H1 (cell line): ENCODE results near the gene GAN. TPM values are rescaled to one million over a fixed set of nuclear protein-coding genes. Genes with fewer than 3 reads are reported as not detected.

ENCODE experiments used
- CTCF ChIA-PET: fragments of 300-600 bp; sonication (Branson Sonifier 250); formaldehyde crosslinking; loops from one replicate; lab custom pipeline; 2021; ENCODE audit not compliant: partially characterized antibody; lab: Charles Lee
- POLR2A ChIA-PET: fragments of 300-600 bp; sonication (Branson Sonifier 250); formaldehyde crosslinking; loops from one replicate; lab custom pipeline; 2021; ENCODE audit warnings: inconsistent platforms; ENCODE audit not compliant: partially characterized antibody; lab: Charles Lee
- DNase-seq, 2 experiments: peaks; one replicate each; pipeline versions ENCODE4 v3.0.0 to v3.0.0-alpha.2; 2010 to 2022; ENCODE audit warnings: low spot score in 2 of 2, low read depth in 1 of 2, mixed read lengths in 1 of 2
- FAIRE-seq: peaks from 2 replicates; lab custom pipeline; 2011; peaks lifted over from hg19 to GRCh38; lab: Jason Lieb, UNC
- H2AFZ ChIP-seq: 2 replicates; pipeline ENCODE4 v1.8.1; 2012; ENCODE audit warnings: low read length, inconsistent platforms
- H2AK5ac ChIP-seq: 2 replicates; pipeline ENCODE4 v1.6.1; 2013; ENCODE audit warnings: low read depth, low read length
- H2BK120ac ChIP-seq: replicated peaks from 2 replicates; pipeline ENCODE3; 2013; ENCODE audit warnings: low read depth, low read length, inconsistent platforms
- H2BK12ac ChIP-seq: 2 replicates; pipeline ENCODE4 v1.6.1; 2013; ENCODE audit warnings: low read depth, low read length
- H2BK15ac ChIP-seq: 2 replicates; pipeline ENCODE4 v1.6.1; 2013; ENCODE audit warnings: low read length
- H2BK20ac ChIP-seq: 2 replicates; pipeline ENCODE4 v1.6.1; 2013; ENCODE audit warnings: low read length
- H2BK5ac ChIP-seq: 2 replicates; pipeline ENCODE4 v1.6.1; 2013; ENCODE audit warnings: low read depth, low read length
- H3K14ac ChIP-seq: 2 replicates; pipeline ENCODE4 v1.6.1; 2013; ENCODE audit warnings: inconsistent platforms; ENCODE audit not compliant: insufficient read length
- H3K18ac ChIP-seq: 2 replicates; pipeline ENCODE4 v1.6.1; 2013; ENCODE audit warnings: low read length; ENCODE audit errors: extremely low read depth
- H3K23ac ChIP-seq: 2 replicates; pipeline ENCODE4 v1.6.1; 2013; ENCODE audit warnings: inconsistent platforms; ENCODE audit not compliant: insufficient read length
- H3K23me2 ChIP-seq: 2 replicates; pipeline ENCODE4 v1.6.1; 2013; ENCODE audit warnings: low read depth, low read length
- H3K27ac ChIP-seq: 2 replicates; pipeline ENCODE4 v1.6.1; 2011; ENCODE audit warnings: low read depth, low read length, inconsistent platforms
- H3K27me3 ChIP-seq, 4 experiments: replicated peaks in 1 of 4; 1 replicate in 1 of 4; 2 replicates in 3 of 4; pipeline versions ENCODE4 v1.6.1 to v1.8.1; 2011 to 2013; ENCODE audit warnings: low read length in 3 of 4, mild to moderate bottlenecking in 3 of 4, inconsistent platforms in 2 of 4, mixed read lengths in 2 of 4, moderate library complexity in 1 of 4; ENCODE audit not compliant: control insufficient read depth in 3 of 4, insufficient read depth in 3 of 4; ENCODE audit errors: extremely low read depth in 1 of 4
- H3K36me3 ChIP-seq, 4 experiments: 2 replicates each; pipeline versions ENCODE4 v1.6.1 to v1.8.1; 2011 to 2013; ENCODE audit warnings: mild to moderate bottlenecking in 4 of 4, low read length in 3 of 4, moderate library complexity in 2 of 4, control low read depth in 1 of 4, inconsistent platforms in 1 of 4; ENCODE audit not compliant: insufficient read depth in 4 of 4, control insufficient read depth in 2 of 4
- H3K4ac ChIP-seq: replicated peaks from 2 replicates; pipeline ENCODE3; 2013; ENCODE audit warnings: low read length, low read depth, mixed read lengths, inconsistent platforms; ENCODE audit not compliant: insufficient read length
- H3K4me1 ChIP-seq, 4 experiments: replicated peaks in 1 of 4; 1 replicate in 1 of 4; 2 replicates in 3 of 4; pipeline versions ENCODE4 v1.6.1 to v1.8.1; 2011 to 2013; ENCODE audit warnings: low read length in 3 of 4, inconsistent platforms in 2 of 4, mixed read lengths in 1 of 4; ENCODE audit not compliant: insufficient read depth in 4 of 4, control insufficient read depth in 3 of 4
- H3K4me2 ChIP-seq, 2 experiments: 2 replicates each; pipeline versions ENCODE4 v1.6.1 to v1.8.1; 2011 to 2013; ENCODE audit warnings: low read depth in 2 of 2, low read length in 2 of 2, control low read depth in 1 of 2, inconsistent platforms in 1 of 2, mild to moderate bottlenecking in 1 of 2; ENCODE audit not compliant: insufficient read depth in 1 of 2
- H3K4me3 ChIP-seq, 4 experiments: fragments of 200-600, 300-600 bp in 1 of 4; sonication (generic), shearing (Covaris generic), sonication (Bioruptor Twin) in 1 of 4; 2 replicates each; pipeline versions ENCODE4 v1.5.1 to v1.8.1; 2011 to 2016; ENCODE audit warnings: low read length in 4 of 4, low read depth in 3 of 4, control low read depth in 2 of 4, inconsistent platforms in 2 of 4, mild to moderate bottlenecking in 2 of 4, mixed read lengths in 1 of 4, moderate library complexity in 1 of 4; ENCODE audit not compliant: insufficient read depth in 2 of 4; ENCODE audit errors: extremely low read depth in 1 of 4
- H3K56ac ChIP-seq: replicated peaks from 2 replicates; pipeline ENCODE3; 2013; ENCODE audit warnings: low read depth, mild to moderate bottlenecking, mixed read lengths, low read length, inconsistent platforms; ENCODE audit not compliant: insufficient read length
- H3K79me1 ChIP-seq: 2 replicates; pipeline ENCODE4 v1.6.1; 2013; ENCODE audit warnings: low read depth, low read length, control low read depth
- H3K79me2 ChIP-seq, 2 experiments: 2 replicates each; pipeline versions ENCODE4 v1.6.1 to v1.8.1; 2012 to 2013; ENCODE audit warnings: low read length in 2 of 2, mild to moderate bottlenecking in 2 of 2, inconsistent platforms in 1 of 2; ENCODE audit not compliant: insufficient read depth in 2 of 2, control insufficient read depth in 1 of 2
- H3K9ac ChIP-seq, 4 experiments: replicated peaks in 1 of 4; 1 replicate in 1 of 4; 2 replicates in 3 of 4; pipeline versions ENCODE4 v1.6.1 to v1.8.1; 2011 to 2013; ENCODE audit warnings: low read depth in 3 of 4, low read length in 3 of 4, control low read depth in 2 of 4, mild to moderate bottlenecking in 2 of 4, moderate library complexity in 2 of 4, inconsistent platforms in 1 of 4; ENCODE audit errors: extremely low read depth in 1 of 4
- H3K9me3 ChIP-seq, 2 experiments: 2 replicates each; pipeline versions ENCODE4 v1.6.1 to v1.8.1; 2012 to 2013; ENCODE audit warnings: mild to moderate bottlenecking in 2 of 2, moderate library complexity in 2 of 2, control low read depth in 1 of 2, inconsistent platforms in 1 of 2, low read depth in 1 of 2, low read length in 1 of 2, mixed read lengths in 1 of 2; ENCODE audit not compliant: insufficient read depth in 2 of 2
- H4K20me1 ChIP-seq, 2 experiments: replicated peaks in 1 of 2; 2 replicates each; pipeline versions ENCODE3 to v1.8.1; 2011 to 2013; ENCODE audit warnings: inconsistent platforms in 2 of 2, low read length in 2 of 2, mild to moderate bottlenecking in 1 of 2; ENCODE audit not compliant: insufficient read depth in 2 of 2, control insufficient read depth in 1 of 2
- H4K5ac ChIP-seq: 2 replicates; pipeline ENCODE4 v1.6.1; 2013; ENCODE audit warnings: low read length, low read depth, mixed read lengths, inconsistent platforms; ENCODE audit not compliant: insufficient read length
- H4K8ac ChIP-seq: 2 replicates; pipeline ENCODE4 v1.8.0; 2013; ENCODE audit warnings: mild to moderate bottlenecking, moderate library complexity, low read length, inconsistent platforms; ENCODE audit not compliant: insufficient read depth; ENCODE audit errors: extremely low read depth
- H4K91ac ChIP-seq: replicated peaks from 2 replicates; pipeline ENCODE3; 2013; ENCODE audit warnings: low read length, mixed read lengths, inconsistent platforms; ENCODE audit not compliant: insufficient read length
- FOSL1 ChIP-seq: IDR thresholded peaks from 2 replicates; pipeline ENCODE4 v1.6.1; 2011; ENCODE audit warnings: mild to moderate bottlenecking, low read depth, low read length, moderate library complexity; ENCODE audit not compliant: insufficient read depth
- KDM5A ChIP-seq: fragments of 200-600 bp; IDR thresholded peaks from 2 replicates; pipeline ENCODE4 v1.7.1; 2012; ENCODE audit warnings: mild to moderate bottlenecking, low read length, inconsistent platforms, mixed read lengths
- WGBS, 2 experiments: shearing (Covaris generic) in 1 of 2; methylation state at CpG; one replicate each; pipeline versions ENCODE4 v1.1.6 to v1.1.7; 2013 to 2015; ENCODE audit warnings: low lambda C conversion rate in 2 of 2, mixed read lengths in 2 of 2, inconsistent platforms in 1 of 2, low coverage in 1 of 2, missing lambda C conversion rate in 1 of 2; ENCODE audit not compliant: insufficient replicate concordance in 2 of 2, insufficient coverage in 1 of 2, insufficient read length in 1 of 2; ENCODE audit errors: extremely low coverage in 1 of 2, missing lambda C conversion rate in 1 of 2; 5-methylcytosine and 5-hydroxymethylcytosine counted together
- polyA plus RNA-seq, 7 experiments: library from polyadenylated mRNA; depleted of rRNA in 3 of 7; stranded (reverse) in 5 of 7; unstranded in 2 of 7; fragments of >200 nt in 5 of 7; fragments of 200-250 nt in 2 of 7; gene quantifications; 1 replicate in 5 of 7; 2 replicates in 1 of 7; 4 replicates in 1 of 7; pipeline versions ENCODE4 v1.2.1 to v1.2.3, GENCODE V29; 2011 to 2013; ENCODE audit warnings: missing spikeins in 2 of 7, mixed read lengths in 2 of 7
- total RNA-seq: library from RNA; stranded (reverse); fragmentation: NEBNext Ultra II Directional; extraction: Animal tissue kit (Norgen Biotek cat#: 25700); gene quantifications from 2 replicates; pipeline ENCODE4 v1.2.1, GENCODE V29; 2021

Gene GAN
- total and polyA plus RNA-seq, 2 of the 8 experiments (the other 6 are each of a cell fraction or from before 2014, with no cell fraction given), result 4.5 to 23.9 TPM

GRCh38 chr16:81431554-81432353 is 117.0 kb downstream of the GAN start:
- Histone ChIP-seq H3K4ac (no peak overlapping the region), H3K79me2 (no peaks in the 10 kb centered on the region), H3K27ac (no peak overlapping the region), H3K9me3 (no peaks in the 10 kb centered on the region), H3K79me1 (no peaks in the 10 kb centered on the region), H4K20me1 (no peaks in the 10 kb centered on the region), H3K36me3 (no peaks in the 10 kb centered on the region), H3K14ac (no peak overlapping the region), H3K18ac (no peak overlapping the region), H3K23ac (no peak overlapping the region), H2BK5ac (no peak overlapping the region), H2AFZ (no peak overlapping the region), H4K91ac (no peak overlapping the region), H3K23me2 (no peaks in the 10 kb centered on the region), H3K4me3 (no peak overlapping the region), H2BK120ac (no peak overlapping the region), H4K8ac (no peak overlapping the region; the same call in 1 of the 2 replicates), H4K5ac (no peak overlapping the region), H2BK15ac (no peak overlapping the region), H3K9ac (no peak overlapping the region), H3K4me1 (peaks cover 0 to 9% (median under 1%) of the 10 kb centered on the region in 4 experiments; a peak in 3 of 7 replicates), H3K4me2 (no peak overlapping the region), H2BK12ac (no peak overlapping the region), H2AK5ac (no peak overlapping the region), H2BK20ac (no peak overlapping the region), H3K27me3 (no peaks in the 10 kb centered on the region), H3K56ac (no peak overlapping the region)
- no peak for FAIRE-seq
- 93% methylated on average over 23 of the region's 23 CpGs; no CpG with 5 or more reads in 1 of the 2 experiments for WGBS, 2 experiments
- DNase-seq, result no peak
- POLR2A ChIA-PET, result interaction anchor here (0.6 to 1.7 kb wide), 3 partner anchors 13 to 1018 kb away, joined by 3 to 4 read pairs (median 4); partner anchors contain the start of gene CMIP
- CTCF ChIA-PET, result interaction anchor here (0.6 to 2.1 kb wide), 5 partner anchors 19 to 265 kb away, joined by 3 to 9 read pairs (median 3); no protein-coding TSS in a partner anchor
- TF ChIP-seq FOSL1 (no peak), KDM5A (no peak)
